ENCODE data around the gene BAAT. TPM values are rescaled to one million over a fixed set of nuclear protein-coding genes. Genes with fewer than 3 reads are reported as not detected.

BAAT gene
- total and polyA plus RNA-seq, 2 of the 13 experiments (the other 11 are each of a cell fraction or from before 2014, with no cell fraction given): 0.71 to 7.9 TPM

- no peak for TF ChIP-seq SMAD9 (CRISPR knock-in tag; IDR thresholded peaks at IDR 0.05)
- no peak for TF ChIP-seq ZNF652 (CRISPR knock-in tag; IDR thresholded peaks at IDR 0.05; ENCODE audit: borderline replicate concordance, low read depth)
- TF ChIP-seq ZNF20 (CRISPR knock-in tag; IDR thresholded peaks at IDR 0.05): no peak
- no peak for TF ChIP-seq AGO1 (IDR thresholded peaks at IDR 0.05; ENCODE audit: low read depth, low read length, poor library complexity, severe bottlenecking)
- peak; percentile 85 for TF ChIP-seq PAXIP1 (CRISPR knock-in tag; conservative IDR thresholded peaks at IDR 0.05)
- peak in 1 of 2 experiments; percentile 44; a peak in 1 of 4 replicates for TF ChIP-seq EP300 (IDR thresholded peaks at IDR 0.05; ENCODE audit: low read depth in 2 of 2, low read length in 2 of 2)
- TF ChIP-seq EP300 (CRISPR knock-in tag; IDR thresholded peaks at IDR 0.05; ENCODE audit: borderline replicate concordance): no peak
- TF ChIP-seq PPARG (CRISPR knock-in tag; conservative IDR thresholded peaks at IDR 0.05): peak; percentile 84
- no peak for TF ChIP-seq ZNF430 (CRISPR knock-in tag; IDR thresholded peaks at IDR 0.05)
- TF ChIP-seq NR2C2 (CRISPR knock-in tag; IDR thresholded peaks at IDR 0.05; ENCODE audit: borderline replicate concordance): 0 out of 2 replicates have a peak, but pooled peaks have one; percentile 35
- TF ChIP-seq KDM6A (CRISPR knock-in tag; IDR thresholded peaks at IDR 0.05; ENCODE audit: low read depth): no peak
- TF ChIP-seq HOXA5 (CRISPR knock-in tag; IDR thresholded peaks at IDR 0.05): 0 out of 2 replicates have a peak, but pooled peaks have one; percentile 51
- TF ChIP-seq STAT6 (CRISPR knock-in tag; IDR thresholded peaks at IDR 0.05; ENCODE audit: borderline replicate concordance): 0 out of 2 replicates have a peak, but pooled peaks have one; percentile 77
- no peak for TF ChIP-seq GABPA (IDR thresholded peaks at IDR 0.05; ENCODE audit: low read depth, low read length)
- TF ChIP-seq GABPA (CRISPR knock-in tag; IDR thresholded peaks at IDR 0.05; ENCODE audit: low read depth): no peak
- TF ChIP-seq MIXL1 (CRISPR knock-in tag; IDR thresholded peaks at IDR 0.05): peak; percentile 47; the same call in 1 of the 2 replicates
- no peak for TF ChIP-seq SNAPC4 (CRISPR knock-in tag; IDR thresholded peaks at IDR 0.05)
- peak; percentile 58 for TF ChIP-seq POLR2AphosphoS5 (IDR thresholded peaks at IDR 0.05; ENCODE audit: low read depth, low read length)
- TF ChIP-seq GLI4 (CRISPR knock-in tag; IDR thresholded peaks at IDR 0.05; ENCODE audit: borderline replicate concordance): no peak
Measured at GRCh38 chr9:101366038-101366756, 18.6 kb downstream of the BAAT start (continued).

All from HepG2 (cell line).